Stimulated activated CD8-positive, alpha-beta memory T cell treated with anti-CD3 and anti-CD28 coated beads, Interleukin-12 subunit alpha, Interleukin-12 subunit beta, amount 100 ng/mL, for 24 hours (primary cell): ENCODE measurements around the gene PKD1L1.
"Not testable (repeated sequence)": the region's sequence is repeated elsewhere in the genome, so short reads cannot be mapped to it uniquely, and the experiment has no call there.

Source experiments
- DNase-seq: peaks from one replicate; pipeline ENCODE4 v3.0.0-alpha.2; 2020; ENCODE audit errors: extremely low read depth

Gene PKD1L1

GRCh38 chr7:47818796-47819606 is 129.3 kb downstream of the PKD1L1 start:
- no peak for DNase-seq

- no peak for DNase-seq
Measured at GRCh38 chr7:47817917-47818316, 130.3 kb downstream of the PKD1L1 start.

- DNase-seq: no peak
Measured at GRCh38 chr7:47816647-47817046, 131.6 kb downstream of the PKD1L1 start.

- DNase-seq: no peak
Measured at GRCh38 chr7:47815867-47816266, 132.4 kb downstream of the PKD1L1 start.

GRCh38 chr7:47814905-47815613 is 133.2 kb downstream of the PKD1L1 start:
- DNase-seq: no peak

- DNase-seq: no peak
Measured at GRCh38 chr7:47813620-47814260, 134.5 kb downstream of the PKD1L1 start.

- DNase-seq: no peak
Measured at GRCh38 chr7:47812429-47813136, 135.7 kb downstream of the PKD1L1 start.

- no peak for DNase-seq
Measured at GRCh38 chr7:47811632-47812380, 136.5 kb downstream of the PKD1L1 start.

- DNase-seq: no peak
Measured at GRCh38 chr7:47809387-47809786, 138.9 kb downstream of the PKD1L1 start.

- DNase-seq: no peak
Measured at GRCh38 chr7:47808321-47808720, 139.9 kb downstream of the PKD1L1 start.

GRCh38 chr7:47807756-47808155 is 140.5 kb downstream of the PKD1L1 start:
- no peak for DNase-seq

GRCh38 chr7:47807126-47807525 is 141.1 kb downstream of the PKD1L1 start:
- no peak for DNase-seq

- DNase-seq: no peak
Measured at GRCh38 chr7:47806701-47807103, 141.6 kb downstream of the PKD1L1 start.

GRCh38 chr7:47804767-47805545 is 143.3 kb downstream of the PKD1L1 start:
- DNase-seq: no peak

- no peak for DNase-seq
Measured at GRCh38 chr7:47803846-47804245, 144.4 kb downstream of the PKD1L1 start.

- no peak for DNase-seq
Measured at GRCh38 chr7:47803025-47803424, 145.2 kb downstream of the PKD1L1 start.

- DNase-seq: no peak
Measured at GRCh38 chr7:47801423-47801822, 146.8 kb downstream of the PKD1L1 start.

- DNase-seq: no peak
Measured at GRCh38 chr7:47799524-47799923, 148.7 kb downstream of the PKD1L1 start.

- no peak for DNase-seq
Measured at GRCh38 chr7:47796347-47796746, 151.9 kb downstream of the PKD1L1 start.

GRCh38 chr7:47795631-47796030 is 152.6 kb downstream of the PKD1L1 start:
- no peak for DNase-seq

GRCh38 chr7:47795126-47795525 is 153.1 kb downstream of the PKD1L1 start:
- DNase-seq: not testable (repeated sequence)
